Testis (tissue), 2 donors: ENCODE measurements around the gene PERP.

Experiments used
- CTCF ChIP-seq, 3 experiments: fragments of 450-650 bp in 2 of 3; fragments of 200-600 bp in 1 of 3; sonication (generic) in 1 of 3; IDR thresholded peaks; one replicate each; pipeline ENCODE4 v1.5.1; 2016 to 2019; ENCODE audit warnings: antibody characterized with exemption in 3 of 3, mild to moderate bottlenecking in 2 of 3, moderate library complexity in 1 of 3
- POLR2A ChIP-seq: fragments of 450-650 bp; IDR thresholded peaks from one replicate; pipeline ENCODE4 v1.6.1; 2017; ENCODE audit warnings: antibody characterized with exemption, mild to moderate bottlenecking, moderate library complexity

GRCh38 chr6:138117376-138117914, 10.2 kb upstream of the PERP start:
- TF ChIP-seq CTCF (IDR thresholded peaks at IDR 0.05) (no peak), POLR2A (no peak)
